Right lobe of liver (tissue), 6 donors: ENCODE results near the gene HECW1. TPM values are rescaled to one million over a fixed set of nuclear protein-coding genes. Genes with fewer than 3 reads are reported as not detected.

Source experiments
- ATAC-seq, 4 donors: fragments of 200-7000 bp; cut with Tn5 transposase; one replicate each; pipeline ENCODE4 v1.9.1; 2020; ENCODE audit warnings: mild to moderate bottlenecking in 4 of 4, moderate library complexity in 4 of 4
- DNase-seq, 3 donors: peaks; one replicate each; pipeline ENCODE4 v3.0.0-alpha.2; 2020
- H3K27ac ChIP-seq, 3 donors: fragments of 200-600 bp; one replicate each; pipeline ENCODE4 v1.8.0; 2022
- H3K27me3 ChIP-seq, 2 donors: fragments of 200-600 bp; one replicate each; pipeline ENCODE4 v1.8.0; 2022
- H3K36me3 ChIP-seq, 4 donors: fragments of 200-600 bp; sonication (generic) in 1 of 4; one replicate each; pipeline versions ENCODE4 v1.5.1 to v1.8.0; 2017 to 2022; ENCODE audit warnings: control low read depth in 1 of 4
- H3K4me1 ChIP-seq, 4 donors: fragments of 200-600 bp; sonication (generic) in 1 of 4; one replicate each; pipeline versions ENCODE4 v1.5.1 to v1.8.0; 2017 to 2022; ENCODE audit warnings: control low read depth in 1 of 4
- H3K4me3 ChIP-seq, 3 donors: fragments of 200-600 bp; one replicate each; pipeline ENCODE4 v1.8.0; 2022
- H3K9me3 ChIP-seq, 4 donors: fragments of 200-600 bp; sonication (generic) in 1 of 4; one replicate each; pipeline versions ENCODE4 v1.5.1 to v1.8.0; 2017 to 2022; ENCODE audit warnings: control low read depth in 1 of 4
- POLR2A ChIP-seq: fragments of 450-650 bp; IDR thresholded peaks from one replicate; pipeline ENCODE4 v1.6.1; 2017; ENCODE audit warnings: antibody characterized with exemption, mild to moderate bottlenecking
- WGBS: methylation state at CpG from one replicate; pipeline ENCODE4 v1.1.6; 2018; ENCODE audit warnings: low coverage, low lambda C conversion rate; ENCODE audit not compliant: insufficient coverage; ENCODE audit errors: missing lambda C conversion rate; 5-methylcytosine and 5-hydroxymethylcytosine counted together
- intact Hi-C, 2 donors: fragments of 100-400 bp; cut with DNase I; formaldehyde crosslinking; loops; one replicate each; pipeline versions ENCODE4 v1.11.2 to v1.14.1; 2022
- total RNA-seq, 6 experiments: library from RNA; depleted of rRNA in 2 of 6; stranded (reverse); fragments of >200 nt in 2 of 6; fragmentation: NEBNext Ultra II Directional in 3 of 6; extraction: Animal tissue kit (Norgen Biotek cat#: 25700) in 3 of 6; gene quantifications; one replicate each; pipeline versions ENCODE4 v1.1.0 to v1.2.4, GENCODE V29; 2016 to 2023
- TF ChIP-seq, protein P1 (sequence below), 4 donors: fragments of 200-600 bp in 3 of 4; fragments of 450-650 bp in 1 of 4; IDR thresholded peaks; one replicate each; pipeline versions ENCODE4 v1.5.1 to v1.8.0; 2016 to 2022; ENCODE audit warnings: antibody characterized with exemption in 4 of 4, mild to moderate bottlenecking in 2 of 4
- donor health status: DM: no; HTN: yes; CAD: no.
- donor health status: DM: no; HTN: no; CAD: no.
- donor health status: DM: no; HTN: no; CAD: no.
- donor health status: DM: no; HTN: yes; CAD: no.
- donor health status: DM: no; HTN: yes; CAD: no.

HECW1 gene
- total RNA-seq, 6 experiments from 2014 or later, result 0.02 to 0.87 (median 0.09) TPM; not detected in 1

DNA sequence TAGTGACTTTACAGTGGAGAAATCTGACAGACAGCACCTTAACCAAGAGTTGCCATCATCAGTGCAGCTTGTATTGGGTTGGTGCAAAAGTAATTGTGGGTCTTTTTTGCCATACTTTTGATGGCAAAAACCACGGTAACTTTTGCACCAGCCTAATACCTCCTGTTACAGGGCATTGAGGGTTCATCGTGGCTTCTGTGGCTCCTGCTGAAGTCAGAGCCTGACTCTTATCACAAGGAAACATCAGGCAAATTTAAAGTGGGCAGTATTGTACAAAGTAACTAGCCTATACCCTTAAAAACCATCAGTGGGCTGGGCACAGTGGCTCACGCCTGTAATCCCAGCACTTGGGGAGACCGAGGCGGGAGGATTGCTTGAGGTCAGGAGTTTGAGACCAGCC lies 117.4 kb downstream of the HECW1 start:
- 57% methylated on average over 5 of the region's 5 CpGs for whole genome bisulfite sequencing
- DNase-seq, result no peak
- Histone ChIP-seq H3K4me1 (no peaks in the 10 kb centered on the region), H3K27me3 (no peaks in the 10 kb centered on the region), H3K9me3 (no peaks in the 10 kb centered on the region), H3K27ac (no peak overlapping the region), H3K4me3 (no peak overlapping the region), H3K36me3 (no peaks in the 10 kb centered on the region)
- TF ChIP-seq, protein P1, sequence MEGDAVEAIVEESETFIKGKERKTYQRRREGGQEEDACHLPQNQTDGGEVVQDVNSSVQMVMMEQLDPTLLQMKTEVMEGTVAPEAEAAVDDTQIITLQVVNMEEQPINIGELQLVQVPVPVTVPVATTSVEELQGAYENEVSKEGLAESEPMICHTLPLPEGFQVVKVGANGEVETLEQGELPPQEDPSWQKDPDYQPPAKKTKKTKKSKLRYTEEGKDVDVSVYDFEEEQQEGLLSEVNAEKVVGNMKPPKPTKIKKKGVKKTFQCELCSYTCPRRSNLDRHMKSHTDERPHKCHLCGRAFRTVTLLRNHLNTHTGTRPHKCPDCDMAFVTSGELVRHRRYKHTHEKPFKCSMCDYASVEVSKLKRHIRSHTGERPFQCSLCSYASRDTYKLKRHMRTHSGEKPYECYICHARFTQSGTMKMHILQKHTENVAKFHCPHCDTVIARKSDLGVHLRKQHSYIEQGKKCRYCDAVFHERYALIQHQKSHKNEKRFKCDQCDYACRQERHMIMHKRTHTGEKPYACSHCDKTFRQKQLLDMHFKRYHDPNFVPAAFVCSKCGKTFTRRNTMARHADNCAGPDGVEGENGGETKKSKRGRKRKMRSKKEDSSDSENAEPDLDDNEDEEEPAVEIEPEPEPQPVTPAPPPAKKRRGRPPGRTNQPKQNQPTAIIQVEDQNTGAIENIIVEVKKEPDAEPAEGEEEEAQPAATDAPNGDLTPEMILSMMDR (IDR thresholded peaks at IDR 0.05), result no peak
- TF ChIP-seq POLR2A, result no peak
- intact Hi-C loops, result no loop called here
- no peak for ATAC-seq

DNA sequence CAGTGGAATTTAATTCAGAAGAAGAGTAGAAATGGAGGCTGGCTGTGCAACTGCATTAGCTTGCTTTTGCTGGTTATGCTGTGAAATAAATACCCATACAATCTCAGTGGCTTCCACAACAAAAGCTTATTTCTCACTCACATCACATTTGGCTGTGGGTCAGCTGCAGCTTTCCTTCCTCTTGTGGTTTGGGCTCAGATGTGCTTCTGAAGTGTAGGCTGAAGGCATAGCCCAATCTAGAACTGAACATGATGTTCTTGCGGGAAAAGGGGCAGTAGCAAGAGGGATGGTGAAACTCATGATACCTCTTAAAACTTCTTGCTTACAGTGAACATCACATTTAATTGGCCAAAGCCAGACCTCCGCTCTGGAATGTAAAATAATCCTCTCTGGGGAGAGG lies 119.9 kb downstream of the HECW1 start:
- intact Hi-C loops, result no loop called here

DNA sequence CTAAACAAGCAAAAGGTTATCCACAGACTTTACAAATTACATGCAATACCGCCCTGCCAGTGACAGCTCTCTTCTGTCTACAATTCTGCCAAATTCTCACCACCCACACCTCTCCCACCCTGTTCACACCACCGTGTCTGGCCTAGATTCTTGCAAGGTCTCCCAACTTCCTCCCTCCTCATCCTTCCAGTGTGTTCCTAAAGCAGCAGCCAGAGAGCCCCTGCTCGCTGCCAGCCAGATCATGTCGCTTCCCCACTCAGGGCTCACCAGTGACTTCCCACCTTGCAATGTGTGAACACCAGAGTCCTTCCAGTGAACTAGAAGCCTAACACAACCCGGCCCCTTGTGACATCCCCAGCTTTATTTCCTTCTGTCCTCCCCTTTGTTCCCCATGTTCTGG lies 121.6 kb downstream of the HECW1 start:
- Histone ChIP-seq H3K9me3 (no peaks in the 10 kb centered on the region), H3K4me3 (no peak overlapping the region), H3K36me3 (no peaks in the 10 kb centered on the region), H3K27ac (no peak overlapping the region), H3K27me3 (no peaks in the 10 kb centered on the region), H3K4me1 (no peaks in the 10 kb centered on the region)
- intact Hi-C loops, result no loop called here
- ATAC-seq (no peak), DNase-seq (no peak)
- WGBS, result 27% methylated on average over 4 of the region's 5 CpGs
- TF ChIP-seq, protein P1 (IDR thresholded peaks at IDR 0.05), result no peak
- no peak for TF ChIP-seq POLR2A

More for the DNA sequence above, 119.9 kb downstream of the HECW1 start:
- H3K4me1 ChIP-seq, result no peaks in the 10 kb centered on the region
- H3K27ac ChIP-seq, result no peak overlapping the region
- TF ChIP-seq POLR2A, result no peak
- TF ChIP-seq, protein P1 (IDR thresholded peaks at IDR 0.05), result no peak
- no peak overlapping the region for H3K4me3 ChIP-seq
- 56% methylated on average over 2 of the region's 2 CpGs for WGBS
- H3K9me3 ChIP-seq, result no peaks in the 10 kb centered on the region
- no peaks in the 10 kb centered on the region for H3K36me3 ChIP-seq
- no peaks in the 10 kb centered on the region for H3K27me3 ChIP-seq
- ATAC-seq (no peak), DNase-seq (no peak)

DNA sequence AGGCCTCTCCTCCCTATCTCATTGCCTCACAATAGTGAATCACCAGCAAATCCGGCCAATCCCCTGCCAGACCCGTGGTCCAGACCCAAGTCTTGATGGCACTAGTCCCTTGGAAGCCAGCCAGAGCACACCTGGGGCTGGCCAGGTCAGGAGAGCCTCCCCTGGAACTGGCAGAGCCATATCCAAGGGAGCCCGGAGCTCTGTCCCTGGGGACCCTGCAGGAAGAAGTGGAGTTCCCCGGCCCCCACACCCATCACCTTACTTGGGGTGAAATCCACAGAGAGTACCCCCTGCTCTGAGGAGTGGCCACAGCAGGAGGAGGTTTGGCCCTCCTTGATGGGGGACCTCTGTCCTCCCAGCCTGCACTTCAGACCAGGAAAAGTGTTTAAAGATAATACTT lies 122.5 kb downstream of the HECW1 start:
- intact Hi-C loops, result no loop called here
- H3K4me1 ChIP-seq, result no peaks in the 10 kb centered on the region
- no peaks in the 10 kb centered on the region for H3K36me3 ChIP-seq
- H3K4me3 ChIP-seq, result no peak overlapping the region
- H3K27me3 ChIP-seq, result no peaks in the 10 kb centered on the region
- DNase-seq (no peak), ATAC-seq (no peak)
- H3K27ac ChIP-seq, result no peak overlapping the region
- no peaks in the 10 kb centered on the region for H3K9me3 ChIP-seq
- WGBS, result 20% methylated on average over 1 of the region's 4 CpGs
- no peak for TF ChIP-seq POLR2A
- TF ChIP-seq, protein P1 (IDR thresholded peaks at IDR 0.05), result no peak

DNA sequence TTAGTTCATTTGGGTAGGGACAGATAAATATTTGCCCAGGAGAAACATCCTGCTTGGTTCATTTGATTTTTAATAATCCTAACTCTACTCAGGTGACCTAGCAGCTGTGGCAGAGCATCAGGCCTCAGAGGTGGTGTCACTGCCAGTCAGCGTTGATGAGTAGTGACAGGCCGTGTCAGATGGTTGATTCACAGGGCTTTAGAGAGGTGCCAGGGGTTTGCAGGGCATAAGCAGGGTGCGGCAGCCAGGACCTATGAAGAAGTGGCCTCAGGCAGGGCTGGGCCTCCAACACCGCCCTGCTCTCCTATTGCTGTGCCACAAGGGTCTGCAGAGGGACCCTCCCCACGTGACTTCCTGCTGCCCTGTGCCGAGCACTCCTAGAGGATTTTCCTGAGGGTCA lies 128.1 kb downstream of the HECW1 start:
- no peak for ATAC-seq

More for the DNA sequence above, 128.1 kb downstream of the HECW1 start:
- no peak for TF ChIP-seq POLR2A
- TF ChIP-seq, protein P1 (IDR thresholded peaks at IDR 0.05), result no peak
- H3K4me3 ChIP-seq, result no peak overlapping the region
- intact Hi-C loops, result no loop called here
- no peak overlapping the region for H3K27ac ChIP-seq
- DNase-seq, result no peak
- no peaks in the 10 kb centered on the region for H3K36me3 ChIP-seq
- H3K9me3 ChIP-seq, result no peaks in the 10 kb centered on the region
- no peaks in the 10 kb centered on the region for H3K4me1 ChIP-seq
- WGBS, result 79% methylated on average over 3 of the region's 6 CpGs
- no peaks in the 10 kb centered on the region for H3K27me3 ChIP-seq
